NT2/D1 (cell line): Measurements from ENCODE around the gene PLPP1.

Experiments used
- DNase-seq: peaks from one replicate; pipeline ENCODE4 v3.0.0-alpha.2; 2011; ENCODE audit warnings: low read depth, low spot score
- H3K27me3 ChIP-seq: 2 replicates; pipeline ENCODE4 v1.6.0; 2011; ENCODE audit warnings: mild to moderate bottlenecking; ENCODE audit not compliant: insufficient read length, insufficient read depth
- H3K36me3 ChIP-seq: 2 replicates; pipeline ENCODE4 v1.6.1; 2011; ENCODE audit warnings: mild to moderate bottlenecking, low read length, mixed read lengths; ENCODE audit not compliant: insufficient read depth, insufficient read length
- H3K4me1 ChIP-seq: 2 replicates; pipeline ENCODE4 v1.5.1; 2011; ENCODE audit not compliant: insufficient read depth, insufficient read length
- H3K4me3 ChIP-seq: 2 replicates; pipeline ENCODE4 v1.5.1; 2011; ENCODE audit warnings: low read depth; ENCODE audit not compliant: insufficient read length
- H3K9ac ChIP-seq: 2 replicates; pipeline ENCODE4 v1.6.0; 2011; ENCODE audit warnings: low read depth; ENCODE audit not compliant: insufficient read length
- H3K9me3 ChIP-seq: 2 replicates; pipeline ENCODE4 v1.5.1; 2011; ENCODE audit warnings: mild to moderate bottlenecking, low read length; ENCODE audit not compliant: insufficient read depth
- SUZ12 ChIP-seq: IDR thresholded peaks from 2 replicates; pipeline ENCODE4 v1.6.1; 2011; ENCODE audit not compliant: insufficient read length, insufficient read depth; ENCODE audit errors: extremely low read depth
- YY1 ChIP-seq: IDR thresholded peaks from 2 replicates; pipeline ENCODE4 v1.6.1; 2011; ENCODE audit not compliant: insufficient read length, insufficient read depth
- ZNF274 ChIP-seq: IDR thresholded peaks from 2 replicates; pipeline ENCODE4 v1.6.1; 2011; ENCODE audit warnings: mild to moderate bottlenecking, low read depth, low read length

Gene PLPP1

DNA sequence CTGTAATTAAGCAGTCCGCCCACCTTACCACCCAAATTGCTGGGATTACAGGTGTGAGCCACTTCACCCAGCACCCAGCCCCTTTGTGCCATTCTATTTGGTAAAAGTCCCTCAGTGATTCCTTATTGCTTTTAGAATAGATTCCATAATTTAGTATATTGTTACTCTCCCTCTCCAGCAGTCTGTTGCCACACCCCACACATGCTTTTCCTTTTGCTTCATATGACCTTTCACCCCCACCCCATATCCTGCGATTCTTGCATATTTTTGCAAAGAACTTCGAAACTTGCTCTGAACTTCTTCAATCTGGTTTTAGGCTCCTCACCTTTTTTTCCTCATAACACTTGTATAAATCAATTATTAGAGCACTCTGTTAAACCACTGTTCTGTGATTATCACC, 126.8 kb downstream of the PLPP1 start:
- no peaks in the 10 kb centered on the region for H3K27me3 ChIP-seq
- TF ChIP-seq ZNF274 (no peak), YY1 (no peak), SUZ12 (no peak)
- H3K4me3 ChIP-seq, result no peak overlapping the region
- peaks cover 45% of the 10 kb centered on the region for H3K36me3 ChIP-seq
- H3K9me3 ChIP-seq, result no peaks in the 10 kb centered on the region
- H3K4me1 ChIP-seq, result no peaks in the 10 kb centered on the region
- DNase-seq, result no peak
- no peak overlapping the region for H3K9ac ChIP-seq

DNA sequence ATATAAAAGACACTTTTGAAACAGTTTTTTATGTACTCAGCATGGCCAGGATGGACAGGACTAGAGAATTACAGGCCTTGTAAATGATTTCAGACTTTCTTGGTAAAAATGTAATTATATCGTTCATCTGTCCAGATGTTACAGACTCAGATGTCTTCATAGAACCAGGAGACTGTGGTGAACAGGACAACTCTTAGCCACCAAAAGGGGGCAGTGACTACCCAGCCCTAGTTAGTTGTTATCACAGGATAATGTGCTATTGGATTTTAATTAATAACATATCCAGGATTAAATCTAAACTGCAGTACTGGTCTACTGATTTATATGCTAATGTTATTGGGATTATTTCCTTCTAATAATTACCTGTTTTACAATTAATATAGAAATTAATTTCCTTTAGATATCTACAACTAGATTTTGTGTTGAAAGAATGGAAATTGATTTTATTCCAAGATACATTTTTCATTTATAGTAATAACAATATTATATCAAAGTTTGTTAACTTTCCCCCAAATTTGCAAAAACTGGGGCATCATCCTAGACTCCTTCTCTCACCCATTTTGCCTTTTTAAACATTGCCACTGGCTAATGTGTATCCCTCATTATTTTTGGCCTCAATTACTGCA, 127.6 kb downstream of the PLPP1 start:
- Histone ChIP-seq H3K4me3 (no peak overlapping the region), H3K9ac (no peak overlapping the region), H3K36me3 (peaks cover 52% of the 10 kb centered on the region), H3K27me3 (no peaks in the 10 kb centered on the region), H3K9me3 (no peaks in the 10 kb centered on the region), H3K4me1 (no peaks in the 10 kb centered on the region)
- TF ChIP-seq SUZ12 (no peak), YY1 (no peak), ZNF274 (no peak)
- DNase-seq, result peak; percentile 9

DNA sequence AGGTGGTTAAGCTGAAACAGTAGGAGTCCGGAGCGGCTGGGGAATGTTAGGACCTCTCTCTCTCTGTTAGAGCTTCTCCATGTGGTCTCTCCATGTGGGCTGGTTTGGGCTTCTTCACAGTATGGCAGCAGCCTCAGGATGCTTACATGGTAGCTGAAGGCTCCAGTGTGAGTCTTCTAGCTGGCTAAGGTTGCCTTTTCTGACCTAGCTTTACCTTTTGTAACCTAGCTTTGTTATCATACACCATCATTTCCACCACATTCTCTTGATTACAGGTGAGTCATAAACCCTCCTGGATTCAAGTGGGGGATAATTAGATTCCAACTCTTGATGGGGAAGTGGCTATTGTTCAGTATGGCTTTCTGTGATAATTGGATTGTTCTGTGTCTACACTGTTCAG, 128.5 kb downstream of the PLPP1 start:
- TF ChIP-seq SUZ12 (no peak), YY1 (no peak), ZNF274 (no peak)
- Histone ChIP-seq H3K9me3 (no peaks in the 10 kb centered on the region), H3K36me3 (peaks cover 53% of the 10 kb centered on the region), H3K9ac (no peak overlapping the region), H3K4me3 (no peak overlapping the region), H3K27me3 (no peaks in the 10 kb centered on the region), H3K4me1 (no peaks in the 10 kb centered on the region)
- DNase-seq, result no peak

DNA sequence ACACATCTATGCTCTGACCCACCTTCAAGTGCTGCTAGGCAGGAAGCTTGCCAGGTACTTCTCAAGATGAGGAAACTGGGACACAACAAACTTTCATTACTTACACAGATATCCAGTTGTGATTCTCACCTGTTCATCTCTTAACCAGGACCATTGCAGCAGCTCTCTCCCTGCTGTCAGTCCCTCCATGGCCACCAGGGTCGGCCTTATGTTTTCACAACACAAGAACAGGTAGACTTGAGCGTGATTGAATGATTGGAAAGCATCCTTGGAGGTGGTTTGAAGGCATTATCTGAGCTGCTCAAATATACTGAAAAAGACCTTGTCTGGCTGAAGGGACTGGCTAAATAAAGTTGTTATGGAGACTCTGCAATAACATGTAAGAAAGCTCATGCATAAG, 132.6 kb downstream of the PLPP1 start:
- DNase-seq, result no peak
- TF ChIP-seq ZNF274, result no peak
- no peak for TF ChIP-seq SUZ12
- TF ChIP-seq YY1, result no peak
- H3K36me3 ChIP-seq, result peaks cover 53% of the 10 kb centered on the region

DNA sequence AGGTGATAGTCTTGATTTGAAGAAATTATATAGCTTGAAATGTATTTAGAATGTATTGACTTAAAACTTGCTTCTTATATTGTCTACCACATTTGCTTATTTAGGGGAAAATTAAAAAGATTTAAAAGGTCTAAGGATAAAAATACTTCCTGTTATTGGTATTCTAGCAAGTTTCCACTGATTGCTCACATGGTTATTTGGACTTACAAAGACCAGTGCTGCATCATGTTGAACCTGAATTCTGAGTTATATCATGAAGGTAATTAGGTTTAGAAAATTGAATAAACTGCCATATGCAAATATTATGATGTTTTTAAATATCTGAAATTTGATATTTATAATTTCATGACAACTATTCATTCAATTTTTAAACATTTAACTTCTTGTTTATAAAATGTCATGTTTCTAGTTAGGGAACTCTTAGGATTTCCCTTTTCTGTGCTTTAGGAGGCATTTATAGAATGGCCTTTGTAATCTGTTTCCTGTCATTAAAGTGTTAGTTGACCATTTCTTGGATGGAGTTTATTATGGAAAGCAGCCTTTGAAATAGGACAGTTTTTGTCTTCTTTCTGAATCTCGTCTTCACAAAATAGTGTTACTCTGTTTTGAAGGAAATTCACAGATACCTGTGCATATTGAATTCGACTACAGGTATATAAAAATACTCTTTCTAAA, 141.1 kb downstream of the PLPP1 start:
- peaks cover 15% of the 10 kb centered on the region; the same call in 1 of the 2 replicates for H3K9me3 ChIP-seq
- peaks cover 56% of the 10 kb centered on the region for H3K36me3 ChIP-seq
- H3K4me1 ChIP-seq, result no peaks in the 10 kb centered on the region
- H3K4me3 ChIP-seq, result no peak overlapping the region
- DNase-seq, result no peak
- H3K27me3 ChIP-seq, result no peaks in the 10 kb centered on the region
- no peak overlapping the region for H3K9ac ChIP-seq
- TF ChIP-seq ZNF274 (no peak), SUZ12 (no peak), YY1 (no peak)

More for the DNA sequence above, 132.6 kb downstream of the PLPP1 start:
- Histone ChIP-seq H3K4me3 (no peak overlapping the region), H3K4me1 (no peaks in the 10 kb centered on the region), H3K27me3 (no peaks in the 10 kb centered on the region), H3K9me3 (no peaks in the 10 kb centered on the region), H3K9ac (no peak overlapping the region)

DNA sequence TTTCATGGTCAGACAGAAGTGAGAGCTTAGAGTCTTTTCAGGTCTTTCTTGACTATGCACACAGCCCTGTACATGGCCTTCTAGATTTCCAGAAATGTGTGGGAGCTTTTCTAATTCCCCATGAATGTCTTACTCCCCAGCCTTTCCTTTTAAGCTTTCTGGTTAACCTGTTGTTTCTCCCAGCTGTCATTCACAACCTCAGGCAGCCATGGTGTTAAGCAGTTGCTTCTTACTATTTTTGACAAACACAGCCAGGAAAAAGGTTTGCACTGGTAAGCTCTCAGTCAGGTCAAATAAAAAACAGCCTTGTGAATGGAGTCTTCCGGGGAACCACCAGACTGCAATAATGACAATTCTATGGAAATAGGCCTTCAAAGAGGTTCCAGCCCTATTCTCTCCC, 142.1 kb downstream of the PLPP1 start:
- TF ChIP-seq YY1 (no peak), ZNF274 (no peak), SUZ12 (no peak)
- H3K9ac ChIP-seq, result no peak overlapping the region
- H3K36me3 ChIP-seq, result peaks cover 56% of the 10 kb centered on the region
- H3K9me3 ChIP-seq, result peaks cover 15% of the 10 kb centered on the region; the same call in 1 of the 2 replicates
- no peak for DNase-seq
- H3K27me3 ChIP-seq, result no peaks in the 10 kb centered on the region
- H3K4me3 ChIP-seq, result no peak overlapping the region
- no peaks in the 10 kb centered on the region for H3K4me1 ChIP-seq

DNA sequence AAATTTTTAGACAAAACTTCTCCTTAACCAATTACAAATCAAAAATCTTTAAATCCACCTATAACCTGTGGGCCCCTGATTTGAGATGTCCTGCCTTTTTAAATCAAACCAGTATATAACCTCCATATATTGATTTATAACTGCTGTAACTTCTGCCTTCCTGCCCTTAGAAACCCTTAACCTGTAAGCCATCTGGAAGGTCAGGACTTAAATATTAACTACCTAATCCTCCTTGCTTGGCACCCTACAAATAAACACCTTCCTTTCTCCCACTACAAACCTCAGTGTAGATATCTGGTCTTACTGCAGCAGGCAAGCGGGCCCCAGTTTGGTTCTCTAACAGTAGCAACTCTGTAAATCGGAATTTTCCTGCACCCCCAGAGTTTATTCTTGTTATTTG, 143.1 kb downstream of the PLPP1 start:
- TF ChIP-seq ZNF274 (no peak), YY1 (no peak), SUZ12 (no peak)
- no peak for DNase-seq
- peaks cover 59% of the 10 kb centered on the region for H3K36me3 ChIP-seq

More for the DNA sequence above, 143.1 kb downstream of the PLPP1 start:
- Histone ChIP-seq H3K9me3 (peaks cover 15% of the 10 kb centered on the region; the same call in 1 of the 2 replicates), H3K4me1 (no peaks in the 10 kb centered on the region), H3K4me3 (no peak overlapping the region), H3K9ac (no peak overlapping the region), H3K27me3 (no peaks in the 10 kb centered on the region)
